AG10803 (cell line): ENCODE results near the gene UQCR11.

Experiments used
- DNase-seq: peaks from one replicate; pipeline ENCODE4 v3.0.0; 2010; ENCODE audit warnings: low read depth
- H3K4me3 ChIP-seq: 2 replicates; pipeline ENCODE4 v1.5.1; 2011; ENCODE audit warnings: mild to moderate bottlenecking, low read length, control low read depth
- TF ChIP-seq, protein P1 (sequence below): conservative IDR thresholded peaks from 2 replicates; pipeline ENCODE4 v1.5.1; 2011; ENCODE audit warnings: mild to moderate bottlenecking, low read length, control low read depth, inconsistent platforms

UQCR11 gene

DNA sequence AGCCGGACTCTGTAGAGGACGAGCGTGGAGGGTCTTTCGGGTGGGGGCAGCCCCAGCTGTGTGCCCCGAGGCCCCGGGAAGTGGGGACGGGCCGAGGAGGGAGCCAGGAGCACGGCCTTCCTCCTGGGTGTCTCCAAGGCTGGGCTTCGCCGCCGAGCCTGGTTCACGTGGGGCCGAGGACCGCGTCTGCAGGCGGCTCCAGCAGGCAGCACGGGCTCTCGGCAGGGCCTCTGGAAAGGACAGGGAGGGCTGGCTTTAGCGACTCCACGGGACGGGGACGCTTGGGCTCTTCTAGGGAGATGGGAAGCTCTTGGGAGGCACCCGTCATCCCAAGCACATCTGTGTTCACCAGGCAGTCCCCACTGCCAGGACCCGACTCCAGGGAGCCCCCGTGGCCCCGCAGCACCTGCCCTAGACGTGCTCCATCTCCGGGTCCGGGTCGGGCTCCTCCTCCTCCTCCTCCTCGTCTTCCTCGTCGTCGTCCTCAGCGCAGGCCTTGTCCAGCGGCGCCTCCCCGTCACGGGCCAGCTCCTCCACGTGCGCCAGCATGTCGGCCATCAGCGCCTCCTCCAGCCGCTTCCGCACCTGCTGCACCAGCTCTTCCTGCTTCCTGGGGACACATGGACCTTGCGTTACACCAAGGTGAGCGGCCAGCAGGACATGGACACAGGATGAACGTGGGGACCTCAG lies 27.2 kb downstream of the UQCR11 start:
- no peak overlapping the region for H3K4me3 ChIP-seq
- no peak for DNase-seq
- TF ChIP-seq, protein P1, sequence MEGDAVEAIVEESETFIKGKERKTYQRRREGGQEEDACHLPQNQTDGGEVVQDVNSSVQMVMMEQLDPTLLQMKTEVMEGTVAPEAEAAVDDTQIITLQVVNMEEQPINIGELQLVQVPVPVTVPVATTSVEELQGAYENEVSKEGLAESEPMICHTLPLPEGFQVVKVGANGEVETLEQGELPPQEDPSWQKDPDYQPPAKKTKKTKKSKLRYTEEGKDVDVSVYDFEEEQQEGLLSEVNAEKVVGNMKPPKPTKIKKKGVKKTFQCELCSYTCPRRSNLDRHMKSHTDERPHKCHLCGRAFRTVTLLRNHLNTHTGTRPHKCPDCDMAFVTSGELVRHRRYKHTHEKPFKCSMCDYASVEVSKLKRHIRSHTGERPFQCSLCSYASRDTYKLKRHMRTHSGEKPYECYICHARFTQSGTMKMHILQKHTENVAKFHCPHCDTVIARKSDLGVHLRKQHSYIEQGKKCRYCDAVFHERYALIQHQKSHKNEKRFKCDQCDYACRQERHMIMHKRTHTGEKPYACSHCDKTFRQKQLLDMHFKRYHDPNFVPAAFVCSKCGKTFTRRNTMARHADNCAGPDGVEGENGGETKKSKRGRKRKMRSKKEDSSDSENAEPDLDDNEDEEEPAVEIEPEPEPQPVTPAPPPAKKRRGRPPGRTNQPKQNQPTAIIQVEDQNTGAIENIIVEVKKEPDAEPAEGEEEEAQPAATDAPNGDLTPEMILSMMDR: no peak

DNA sequence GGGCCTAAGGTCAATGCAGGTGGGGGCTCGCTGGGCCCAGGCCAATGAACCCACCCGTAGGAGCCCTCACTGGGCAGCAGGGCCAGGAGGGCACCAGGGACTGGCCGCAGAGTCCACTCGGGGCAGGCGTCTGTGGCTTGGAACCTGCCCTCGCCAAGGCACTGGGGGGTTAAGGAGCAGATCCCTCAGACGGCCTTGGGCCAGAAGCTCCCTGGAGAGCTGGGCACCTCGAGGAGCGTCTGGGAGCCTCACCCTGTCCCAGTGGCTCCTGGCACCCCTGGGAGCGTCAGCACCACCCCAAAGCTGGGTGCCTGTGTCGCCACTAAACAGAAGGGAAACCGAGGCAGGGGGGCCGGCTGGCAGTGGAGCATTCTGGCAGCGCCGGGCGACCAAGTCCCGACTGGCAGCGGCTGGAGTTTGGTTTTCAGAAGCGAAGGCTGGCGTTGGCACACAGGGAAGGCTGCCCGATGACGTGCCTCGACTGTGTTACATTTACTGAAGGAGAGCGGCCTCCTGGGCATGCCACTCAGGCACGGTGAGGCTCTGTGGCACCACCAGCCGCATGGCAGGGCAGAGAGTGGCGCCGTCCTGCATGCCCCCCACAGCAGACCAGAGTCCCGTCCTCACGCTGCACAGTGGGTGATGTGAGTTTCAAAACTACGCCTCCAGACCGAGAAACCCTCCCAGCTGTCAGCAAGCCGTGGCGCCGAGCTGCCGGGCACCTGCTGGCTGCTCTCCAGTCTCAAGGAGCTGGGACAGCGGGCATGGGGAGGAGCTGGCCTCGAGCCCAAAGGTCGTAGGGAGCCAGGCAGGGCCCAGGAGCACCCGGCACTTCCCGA lies 28.0 kb downstream of the UQCR11 start:
- TF ChIP-seq, protein P1: no peak
- H3K4me3 ChIP-seq: no peak overlapping the region
- DNase-seq: no peak

DNA sequence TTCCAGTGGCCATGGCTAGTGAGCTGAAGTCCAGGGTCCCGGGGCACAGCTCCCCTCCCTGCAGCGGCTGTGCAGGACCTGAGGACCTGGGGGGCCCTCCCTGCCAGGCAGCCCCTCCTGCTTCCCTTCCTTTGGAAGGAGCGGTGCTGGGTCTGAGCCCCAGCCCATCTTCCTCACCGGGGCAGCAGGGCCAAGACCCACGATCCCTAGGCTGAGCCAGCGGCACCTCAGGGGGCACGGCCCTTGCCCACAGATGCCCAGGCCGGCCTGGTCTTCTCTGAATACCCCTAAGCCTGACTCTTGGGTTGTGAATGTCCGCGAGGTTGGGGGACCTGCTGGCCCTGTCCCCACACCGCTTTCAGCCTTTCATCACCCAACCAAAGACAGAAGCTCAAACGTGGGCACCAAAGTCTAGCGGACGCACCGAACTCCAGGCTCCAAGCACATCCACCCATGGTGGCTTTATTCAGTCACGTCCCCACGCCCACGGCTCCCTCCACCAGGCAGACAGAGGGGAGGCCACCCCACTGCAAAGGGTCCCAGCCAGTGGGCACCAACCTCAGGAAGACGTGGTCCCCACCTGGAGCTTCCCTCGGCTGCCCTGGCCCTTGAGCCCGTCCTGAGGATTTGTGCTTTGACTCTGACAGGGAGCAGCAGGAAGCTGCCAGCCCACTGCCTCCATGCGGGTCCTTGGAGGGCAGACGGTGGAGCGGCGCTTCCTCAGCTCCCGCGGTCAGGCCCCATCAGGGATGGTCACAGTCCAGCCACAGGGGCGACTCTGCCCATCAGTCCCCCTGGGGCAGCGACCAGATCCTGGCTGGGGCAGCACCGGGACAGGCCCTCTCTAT lies 28.8 kb downstream of the UQCR11 start:
- H3K4me3 ChIP-seq: no peak overlapping the region
- DNase-seq: no peak
- TF ChIP-seq, protein P1: no peak

DNA sequence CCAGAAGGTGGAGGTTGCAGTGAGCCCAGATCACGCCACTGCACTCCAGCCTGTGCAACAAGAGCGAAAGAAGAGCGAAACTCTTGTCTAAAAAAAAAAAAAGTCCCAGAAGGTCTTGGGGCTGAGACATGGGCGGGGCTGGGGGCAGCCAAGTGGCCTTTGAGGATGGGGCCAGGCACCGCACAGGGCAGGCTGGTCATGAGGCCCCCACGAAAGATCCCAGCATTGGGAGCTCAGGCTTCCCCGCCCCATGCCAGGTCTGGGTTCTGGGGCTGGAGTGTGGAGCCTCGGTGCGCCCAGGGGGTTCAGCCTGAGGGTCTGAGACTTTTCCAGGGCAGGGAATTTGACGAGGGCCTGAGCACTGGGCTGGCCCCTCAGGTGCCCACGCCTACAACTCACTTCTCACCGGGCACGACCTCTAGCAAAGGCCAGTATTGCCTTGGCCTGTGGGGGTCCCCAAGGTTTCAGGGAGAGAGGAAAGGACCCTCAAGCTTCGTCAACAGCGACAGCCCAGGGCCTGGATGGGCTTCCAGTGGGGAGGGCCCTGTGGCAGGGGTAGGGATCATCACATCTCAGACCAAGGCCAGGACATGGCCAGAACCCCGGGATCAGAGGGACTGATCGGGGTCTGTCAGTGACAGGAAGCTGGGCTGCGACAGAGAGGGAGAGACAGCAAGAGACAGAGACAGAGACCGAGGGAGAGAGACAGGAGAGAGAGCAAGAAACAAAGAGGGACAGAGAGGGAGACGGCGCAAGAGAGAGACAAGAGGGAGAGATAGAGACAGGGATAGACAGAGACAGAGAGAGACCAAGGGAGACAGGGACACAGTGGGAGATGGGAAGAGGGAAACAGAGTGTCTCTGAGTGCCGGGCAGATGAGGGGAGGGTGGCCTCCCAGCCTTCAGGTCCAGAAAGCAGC lies 29.7 kb downstream of the UQCR11 start:
- H3K4me3 ChIP-seq: no peak overlapping the region
- TF ChIP-seq, protein P1: no peak
- DNase-seq: no peak

DNA sequence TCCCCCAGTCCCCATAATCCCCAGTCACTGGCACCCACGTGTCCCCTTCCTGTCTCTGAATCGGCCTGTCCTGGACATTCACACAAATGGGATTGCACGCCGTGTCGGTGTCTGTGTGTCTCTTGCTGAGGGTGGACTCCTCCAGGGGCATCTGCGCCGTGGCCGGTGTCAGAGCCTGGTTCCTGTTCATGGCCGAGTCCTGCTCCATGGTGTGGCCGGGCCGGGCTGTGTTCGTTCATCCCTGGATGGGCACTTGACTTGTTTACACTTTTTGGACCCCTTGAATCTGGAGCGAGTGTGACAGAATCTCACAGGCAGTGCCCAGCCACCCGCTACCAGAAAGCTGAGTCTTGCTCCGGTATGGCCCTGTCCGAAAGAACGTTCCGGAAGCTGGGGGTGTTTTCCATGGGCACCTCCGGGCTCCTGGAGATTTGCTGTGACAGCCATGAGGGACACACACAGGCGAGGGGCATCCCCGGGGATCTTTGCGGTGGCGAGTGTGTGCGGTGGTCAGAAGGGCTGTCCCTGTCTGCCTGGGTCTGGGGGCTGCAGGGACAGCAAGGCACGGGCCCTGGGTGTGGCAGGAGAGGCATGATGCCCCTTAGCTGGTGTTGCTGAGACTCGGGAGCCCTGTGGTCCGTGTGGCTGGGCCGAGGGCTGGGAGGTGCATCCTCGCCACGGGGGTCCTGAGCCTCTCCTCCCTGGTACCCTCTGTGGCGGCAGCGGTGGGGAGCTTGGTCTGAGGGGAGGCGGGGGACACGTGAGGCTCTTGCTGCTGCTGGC lies 30.7 kb downstream of the UQCR11 start:
- DNase-seq: no peak

More for the DNA sequence above, 30.7 kb downstream of the UQCR11 start:
- no peak overlapping the region for H3K4me3 ChIP-seq
- TF ChIP-seq, protein P1: no peak
